PFSK-1 (cell line): ENCODE results near the gene RACK1.

Source experiments
- POLR2AphosphoS5 ChIP-seq: IDR thresholded peaks from 2 replicates; pipeline ENCODE4 v1.6.1; 2012; ENCODE audit warnings: low read depth, mild to moderate bottlenecking, control low read depth, low read length, moderate library complexity
- SIN3A ChIP-seq: IDR thresholded peaks from 2 replicates; pipeline ENCODE4 v1.6.1; 2012; ENCODE audit warnings: mild to moderate bottlenecking, low read length, moderate library complexity, borderline replicate concordance; ENCODE audit not compliant: insufficient read depth
- TAF1 ChIP-seq: IDR thresholded peaks from 2 replicates; pipeline ENCODE4 v1.6.1; 2012; ENCODE audit warnings: low read length, control low read depth, borderline replicate concordance; ENCODE audit not compliant: insufficient read depth
- TF ChIP-seq, protein P1 (sequence below), 2 experiments: IDR thresholded peaks; 2 replicates each; pipeline versions ENCODE4 v1.6.1 to v1.8.0; 2011 to 2012; ENCODE audit warnings: low read depth in 2 of 2, low read length in 2 of 2, control low read depth in 1 of 2, inconsistent platforms in 1 of 2, mild to moderate bottlenecking in 1 of 2, moderate library complexity in 1 of 2; ENCODE audit not compliant: insufficient read depth in 1 of 2

DNA sequence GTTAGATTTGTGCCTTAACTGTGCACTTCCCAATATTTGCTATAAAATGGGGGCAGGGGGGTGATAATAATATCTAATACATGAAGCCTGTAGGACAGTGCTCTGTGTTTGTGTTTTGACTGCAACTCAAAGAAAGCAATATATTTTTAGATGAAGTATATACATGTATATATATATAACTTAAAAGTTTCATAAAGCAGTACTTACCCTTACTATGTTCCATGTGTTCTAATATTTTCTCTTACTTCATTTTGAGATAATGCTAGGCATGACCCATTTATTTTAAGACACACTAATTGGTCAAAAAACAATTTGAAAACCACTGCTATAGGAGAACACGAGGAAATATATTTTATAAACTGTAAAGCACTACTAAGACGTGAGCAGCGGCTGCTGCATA lies 14.9 kb upstream of the RACK1 start:
- TF ChIP-seq POLR2AphosphoS5: no peak
- TF ChIP-seq, protein P1, sequence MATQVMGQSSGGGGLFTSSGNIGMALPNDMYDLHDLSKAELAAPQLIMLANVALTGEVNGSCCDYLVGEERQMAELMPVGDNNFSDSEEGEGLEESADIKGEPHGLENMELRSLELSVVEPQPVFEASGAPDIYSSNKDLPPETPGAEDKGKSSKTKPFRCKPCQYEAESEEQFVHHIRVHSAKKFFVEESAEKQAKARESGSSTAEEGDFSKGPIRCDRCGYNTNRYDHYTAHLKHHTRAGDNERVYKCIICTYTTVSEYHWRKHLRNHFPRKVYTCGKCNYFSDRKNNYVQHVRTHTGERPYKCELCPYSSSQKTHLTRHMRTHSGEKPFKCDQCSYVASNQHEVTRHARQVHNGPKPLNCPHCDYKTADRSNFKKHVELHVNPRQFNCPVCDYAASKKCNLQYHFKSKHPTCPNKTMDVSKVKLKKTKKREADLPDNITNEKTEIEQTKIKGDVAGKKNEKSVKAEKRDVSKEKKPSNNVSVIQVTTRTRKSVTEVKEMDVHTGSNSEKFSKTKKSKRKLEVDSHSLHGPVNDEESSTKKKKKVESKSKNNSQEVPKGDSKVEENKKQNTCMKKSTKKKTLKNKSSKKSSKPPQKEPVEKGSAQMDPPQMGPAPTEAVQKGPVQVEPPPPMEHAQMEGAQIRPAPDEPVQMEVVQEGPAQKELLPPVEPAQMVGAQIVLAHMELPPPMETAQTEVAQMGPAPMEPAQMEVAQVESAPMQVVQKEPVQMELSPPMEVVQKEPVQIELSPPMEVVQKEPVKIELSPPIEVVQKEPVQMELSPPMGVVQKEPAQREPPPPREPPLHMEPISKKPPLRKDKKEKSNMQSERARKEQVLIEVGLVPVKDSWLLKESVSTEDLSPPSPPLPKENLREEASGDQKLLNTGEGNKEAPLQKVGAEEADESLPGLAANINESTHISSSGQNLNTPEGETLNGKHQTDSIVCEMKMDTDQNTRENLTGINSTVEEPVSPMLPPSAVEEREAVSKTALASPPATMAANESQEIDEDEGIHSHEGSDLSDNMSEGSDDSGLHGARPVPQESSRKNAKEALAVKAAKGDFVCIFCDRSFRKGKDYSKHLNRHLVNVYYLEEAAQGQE (IDR thresholded peaks at IDR 0.05; ENCODE audit: insufficient read depth in 1 of 2, low read depth in 2 of 2, low read length in 2 of 2): no peak
- no peak for TF ChIP-seq SIN3A
- no peak for TF ChIP-seq TAF1
